Measurements from ENCODE around the gene ZNF512B. TPM values are rescaled to one million over a fixed set of nuclear protein-coding genes. Genes with fewer than 3 reads are reported as not detected.
"Not testable (repeated sequence)": the region's sequence is repeated elsewhere in the genome, so short reads cannot be mapped to it uniquely, and the experiment has no call there.

ZNF512B gene
- total RNA-seq, 1 donor from 2014 or later: 32.2 TPM

- TF ChIP-seq, protein P1, sequence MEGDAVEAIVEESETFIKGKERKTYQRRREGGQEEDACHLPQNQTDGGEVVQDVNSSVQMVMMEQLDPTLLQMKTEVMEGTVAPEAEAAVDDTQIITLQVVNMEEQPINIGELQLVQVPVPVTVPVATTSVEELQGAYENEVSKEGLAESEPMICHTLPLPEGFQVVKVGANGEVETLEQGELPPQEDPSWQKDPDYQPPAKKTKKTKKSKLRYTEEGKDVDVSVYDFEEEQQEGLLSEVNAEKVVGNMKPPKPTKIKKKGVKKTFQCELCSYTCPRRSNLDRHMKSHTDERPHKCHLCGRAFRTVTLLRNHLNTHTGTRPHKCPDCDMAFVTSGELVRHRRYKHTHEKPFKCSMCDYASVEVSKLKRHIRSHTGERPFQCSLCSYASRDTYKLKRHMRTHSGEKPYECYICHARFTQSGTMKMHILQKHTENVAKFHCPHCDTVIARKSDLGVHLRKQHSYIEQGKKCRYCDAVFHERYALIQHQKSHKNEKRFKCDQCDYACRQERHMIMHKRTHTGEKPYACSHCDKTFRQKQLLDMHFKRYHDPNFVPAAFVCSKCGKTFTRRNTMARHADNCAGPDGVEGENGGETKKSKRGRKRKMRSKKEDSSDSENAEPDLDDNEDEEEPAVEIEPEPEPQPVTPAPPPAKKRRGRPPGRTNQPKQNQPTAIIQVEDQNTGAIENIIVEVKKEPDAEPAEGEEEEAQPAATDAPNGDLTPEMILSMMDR (IDR thresholded peaks at IDR 0.05; ENCODE audit: partially characterized antibody, unreplicated experiment): no peak
- Mint-ChIP-seq H3K27me3 (ENCODE audit: unreplicated experiment) (peaks cover 14% of the 10 kb centered on the region), H3K4me1 (ENCODE audit: low read depth, unreplicated experiment) (peaks cover 5% of the 10 kb centered on the region), H3K9me3 (ENCODE audit: unreplicated experiment) (peaks cover 7% of the 10 kb centered on the region), H3K36me3 (ENCODE audit: unreplicated experiment) (no peaks in the 10 kb centered on the region), H3K4me3 (ENCODE audit: unreplicated experiment) (peak overlapping the region; percentile 73), H3K27ac (ENCODE audit: unreplicated experiment) (no peak overlapping the region)
- DNase-seq: peak; percentile 12
Observed at GRCh38 chr20:63972312-63973159, 2.8 kb upstream of the ZNF512B start.

DNA sequence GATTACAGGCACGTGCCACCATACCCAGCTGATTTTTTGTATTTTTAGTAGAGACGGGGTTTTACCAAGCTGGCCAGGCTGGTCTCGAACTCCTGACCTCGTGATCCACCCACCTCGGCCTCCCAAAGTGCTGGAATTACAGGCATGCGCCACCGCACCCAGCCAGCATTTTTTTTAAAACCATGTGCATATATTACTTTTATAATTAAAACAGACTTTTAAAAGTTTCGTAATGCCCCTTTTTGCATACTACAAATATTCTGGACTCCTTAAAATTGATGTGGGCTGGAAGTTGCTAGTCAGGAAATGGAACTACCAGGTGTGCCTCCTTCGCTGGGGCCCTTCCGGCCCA, 2.2 kb upstream of the ZNF512B start:
- H3K4me1 Mint-ChIP-seq (ENCODE audit: low read depth, unreplicated experiment); H3K27ac Mint-ChIP-seq (ENCODE audit: unreplicated experiment); H3K36me3 Mint-ChIP-seq (ENCODE audit: unreplicated experiment); DNase-seq; H3K9me3 Mint-ChIP-seq (ENCODE audit: unreplicated experiment); H3K4me3 Mint-ChIP-seq (ENCODE audit: unreplicated experiment): not testable (repeated sequence)
- H3K27me3 Mint-ChIP-seq (ENCODE audit: unreplicated experiment): peaks cover 13% of the 10 kb centered on the region

DNA sequence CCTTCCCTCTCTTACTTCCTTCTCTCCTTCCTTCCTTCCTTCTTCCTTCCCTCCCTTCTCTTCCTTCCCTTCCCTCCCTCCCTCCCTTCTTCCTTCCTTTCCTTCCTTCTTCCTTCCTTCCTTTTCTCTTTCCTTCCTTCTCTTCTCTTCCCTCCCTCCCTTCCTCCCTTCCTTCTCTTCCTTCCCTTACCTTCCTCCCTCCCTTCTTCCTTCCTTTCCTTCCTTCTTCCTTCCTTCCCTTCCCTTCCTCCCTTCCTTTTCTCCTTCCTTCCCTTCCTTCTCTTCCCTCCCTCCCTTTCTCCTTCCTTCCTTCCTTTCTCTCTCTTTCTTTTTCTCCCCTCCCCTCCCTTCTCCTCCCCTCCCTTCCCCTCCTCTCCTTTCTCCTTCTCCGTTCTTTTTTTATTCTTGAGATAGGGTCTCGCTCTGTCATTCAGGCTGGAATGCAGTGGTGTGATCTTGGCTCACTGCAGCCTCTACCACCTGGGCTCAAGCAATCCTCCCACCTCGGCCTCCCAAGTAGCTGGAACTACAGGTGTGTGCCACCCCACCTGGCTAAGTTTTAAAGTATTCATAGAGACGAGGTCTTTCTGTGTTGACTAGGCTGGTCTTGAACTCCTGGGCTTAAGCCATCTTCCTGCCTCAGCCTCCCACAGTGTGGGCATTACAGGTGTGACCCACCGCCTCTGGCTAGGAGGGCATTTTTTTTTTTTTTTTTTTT, 1.1 kb upstream of the ZNF512B start:
- no peak for DNase-seq
- Mint-ChIP-seq H3K4me3 (ENCODE audit: unreplicated experiment) (peak overlapping the region; percentile 57), H3K4me1 (ENCODE audit: low read depth, unreplicated experiment) (peaks cover 5% of the 10 kb centered on the region), H3K9me3 (ENCODE audit: unreplicated experiment) (peaks cover 7% of the 10 kb centered on the region), H3K36me3 (ENCODE audit: unreplicated experiment) (no peaks in the 10 kb centered on the region), H3K27me3 (ENCODE audit: unreplicated experiment) (peaks cover 9% of the 10 kb centered on the region), H3K27ac (ENCODE audit: unreplicated experiment) (no peak overlapping the region)
- TF ChIP-seq, protein P1 (IDR thresholded peaks at IDR 0.05; ENCODE audit: partially characterized antibody, unreplicated experiment): no peak

GRCh38 chr20:63968928-63969760, 586 bp downstream of the ZNF512B start:
- H3K36me3 Mint-ChIP-seq (ENCODE audit: unreplicated experiment): no peaks in the 10 kb centered on the region
- no peak overlapping the region for H3K27ac Mint-ChIP-seq (ENCODE audit: unreplicated experiment)
- peak; percentile 44 for DNase-seq
- H3K27me3 Mint-ChIP-seq (ENCODE audit: unreplicated experiment): peaks cover 9% of the 10 kb centered on the region
- peaks cover 3% of the 10 kb centered on the region for H3K9me3 Mint-ChIP-seq (ENCODE audit: unreplicated experiment)
- peaks cover 5% of the 10 kb centered on the region for H3K4me1 Mint-ChIP-seq (ENCODE audit: low read depth, unreplicated experiment)
- H3K4me3 Mint-ChIP-seq (ENCODE audit: unreplicated experiment): peak overlapping the region; percentile 79
- TF ChIP-seq, protein P1 (IDR thresholded peaks at IDR 0.05; ENCODE audit: partially characterized antibody, unreplicated experiment): no peak

- peak overlapping the region; percentile 79 for H3K4me3 Mint-ChIP-seq (ENCODE audit: unreplicated experiment)
- no peaks in the 10 kb centered on the region for H3K36me3 Mint-ChIP-seq (ENCODE audit: unreplicated experiment)
- H3K27ac Mint-ChIP-seq (ENCODE audit: unreplicated experiment): no peak overlapping the region
- H3K9me3 Mint-ChIP-seq (ENCODE audit: unreplicated experiment): peaks cover under 1% of the 10 kb centered on the region
- peaks cover 3% of the 10 kb centered on the region for H3K4me1 Mint-ChIP-seq (ENCODE audit: low read depth, unreplicated experiment)
- peak; percentile 10 for DNase-seq
- TF ChIP-seq, protein P1 (IDR thresholded peaks at IDR 0.05; ENCODE audit: partially characterized antibody, unreplicated experiment): no peak
- H3K27me3 Mint-ChIP-seq (ENCODE audit: unreplicated experiment): peaks cover 7% of the 10 kb centered on the region
Observed at GRCh38 chr20:63968136-63968927, 1.4 kb downstream of the ZNF512B start.

Measured in glutamatergic neuron (in vitro differentiated cells).